Measurements from ENCODE around the gene GALNT2.

GALNT2 gene

DNA sequence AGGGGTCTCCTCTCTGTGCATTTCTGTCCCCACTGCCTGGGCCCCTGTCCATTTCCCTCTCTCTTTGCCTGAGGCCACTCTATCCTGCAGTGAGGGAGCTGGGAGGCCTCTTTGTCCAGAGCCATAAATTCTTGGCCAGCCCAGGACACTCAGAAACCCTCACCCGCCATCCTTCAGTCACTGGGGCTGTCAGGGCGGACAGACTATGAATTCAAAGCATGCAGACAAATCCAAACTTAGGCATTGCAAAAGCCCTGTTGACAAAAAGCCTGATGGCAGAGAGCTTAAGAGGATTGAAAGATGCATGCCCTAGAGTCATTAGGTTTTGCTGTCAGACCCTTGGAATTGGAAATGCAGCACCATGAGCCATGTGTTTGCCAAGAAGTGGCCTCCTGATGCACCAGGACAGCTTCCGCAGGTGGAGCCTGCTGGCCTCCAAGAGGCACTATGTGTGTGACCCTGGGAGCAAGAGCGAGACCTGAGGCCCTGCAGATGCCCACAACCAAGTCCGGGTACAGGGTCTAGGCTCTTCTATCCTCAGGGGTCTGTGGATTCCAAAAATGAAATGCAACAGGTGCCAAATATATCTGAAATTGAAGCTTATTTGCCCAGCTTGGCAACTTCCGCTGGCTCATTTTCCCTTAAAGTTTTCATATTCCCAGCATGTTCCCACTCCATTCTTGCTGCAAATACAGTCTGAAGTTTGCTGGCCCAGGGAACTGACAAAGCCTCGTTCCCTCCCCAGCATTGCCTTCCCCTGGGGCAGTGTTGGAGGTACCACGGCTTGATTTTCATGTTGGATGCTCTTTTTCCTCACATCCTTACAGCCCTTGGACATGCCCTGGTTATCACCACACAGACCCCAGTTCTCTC lies 181.2 kb downstream of the GALNT2 start:
- no peak for DNase-seq

- DNase-seq, result no peak
Observed at GRCh38 chr1:230248889-230249270, 181.8 kb downstream of the GALNT2 start.

DNA sequence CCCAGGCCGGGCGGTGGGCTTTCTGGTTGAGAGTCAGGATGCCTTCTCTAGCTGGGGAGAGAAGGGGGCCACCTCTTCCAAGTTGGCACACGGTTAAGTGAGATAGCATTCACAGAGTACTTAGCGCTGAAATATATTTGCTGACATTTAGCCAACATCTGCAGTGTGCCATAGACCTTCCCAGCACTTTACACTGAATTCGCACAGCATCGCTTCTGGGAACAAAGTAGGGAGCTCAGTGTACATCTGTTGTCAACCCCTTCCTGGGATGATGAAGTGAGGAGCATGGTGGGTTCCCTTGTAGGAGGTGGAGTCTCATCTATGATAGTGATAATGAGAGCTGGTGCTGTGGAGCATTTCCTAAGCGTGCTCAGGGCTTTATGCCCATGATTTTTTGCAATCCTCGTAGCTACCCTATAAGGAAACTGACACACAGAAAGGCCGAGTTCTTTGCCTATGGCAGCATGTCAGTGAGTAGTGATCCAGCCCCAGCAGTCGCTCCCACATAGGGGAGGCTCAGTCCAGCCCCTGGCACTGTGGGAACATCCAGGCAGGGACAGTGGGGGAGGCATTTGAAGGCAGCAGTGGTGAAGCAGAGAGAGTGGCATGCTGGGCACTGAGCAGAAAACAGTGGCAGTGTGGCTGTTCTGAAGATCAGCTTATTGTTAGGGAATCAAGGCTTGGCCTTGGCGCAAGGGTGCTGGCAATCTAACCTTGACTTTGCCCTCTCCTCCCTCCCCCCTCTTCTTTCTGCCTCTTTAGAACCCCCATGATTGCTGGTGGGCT lies 182.8 kb downstream of the GALNT2 start:
- DNase-seq, result no peak

GRCh38 chr1:230250666-230251065 lies 183.6 kb downstream of the GALNT2 start:
- DNase-seq, result no peak

DNA sequence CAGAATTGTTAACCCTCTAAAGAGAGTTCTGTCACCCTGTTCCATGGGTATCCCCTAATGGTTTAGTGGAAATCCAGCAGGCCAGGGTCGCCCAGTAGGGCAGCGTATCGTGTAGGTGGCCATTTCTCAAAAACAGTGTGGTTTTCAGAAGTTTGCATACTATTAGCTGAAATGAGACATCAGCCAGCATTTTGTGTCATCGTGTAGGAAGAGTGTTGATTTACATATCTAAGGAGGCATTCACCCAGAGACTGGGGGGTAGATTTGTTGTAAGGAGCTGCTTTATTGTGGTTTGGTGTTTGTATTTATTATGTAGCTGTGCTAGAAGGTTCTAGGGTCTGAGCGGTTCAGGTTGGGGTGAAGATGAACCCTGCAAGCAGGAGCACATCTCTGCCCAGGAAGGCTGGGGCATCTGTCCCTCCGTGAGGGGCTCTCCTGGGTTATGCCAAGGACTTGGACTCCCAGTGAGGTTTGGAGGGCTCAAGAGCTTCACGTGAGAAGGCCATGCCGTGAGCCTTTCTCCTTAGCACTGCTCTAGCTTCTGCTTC lies 184.7 kb downstream of the GALNT2 start:
- no peak for DNase-seq

DNA sequence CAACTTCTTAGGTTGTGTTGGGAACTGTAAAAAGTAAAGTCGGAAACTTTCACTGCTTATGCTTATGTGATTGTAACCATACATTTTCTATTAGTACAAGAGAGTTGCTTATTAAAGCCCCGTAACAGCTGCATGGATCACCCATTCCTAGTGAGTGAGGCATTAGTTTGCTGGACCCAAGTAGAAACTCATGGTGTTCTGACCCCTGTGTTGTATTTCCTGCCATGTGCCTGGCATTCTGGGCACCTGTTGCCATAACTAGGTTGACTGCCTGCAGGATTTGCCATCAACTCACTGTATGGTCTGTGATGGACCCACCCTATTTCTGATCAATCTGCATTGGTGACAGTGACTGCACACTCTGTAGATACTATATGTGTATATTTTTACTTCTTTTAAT lies 186.1 kb downstream of the GALNT2 start:
- DNase-seq, result no peak

DNA sequence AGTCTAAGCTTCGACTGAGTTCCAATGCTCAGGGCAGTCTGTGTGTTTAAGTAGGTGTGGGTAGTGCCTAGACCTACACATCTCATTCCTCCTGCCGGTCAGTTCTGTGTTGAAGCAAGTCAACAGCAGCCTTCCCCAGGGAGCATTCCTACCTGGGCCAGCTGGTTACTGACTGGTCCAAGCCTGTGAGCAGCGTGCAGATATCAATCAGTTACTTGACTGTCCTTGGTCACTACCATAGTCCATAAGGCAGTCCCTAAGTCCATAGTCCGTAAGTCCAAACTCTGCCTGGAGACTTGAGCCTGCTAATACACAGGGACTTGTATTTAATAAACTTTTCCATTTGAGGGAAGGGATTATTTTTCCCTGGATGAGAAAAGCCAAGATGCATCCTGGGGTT lies 187.2 kb downstream of the GALNT2 start:
- no peak for DNase-seq

- DNase-seq, result no peak
Observed at GRCh38 chr1:230255116-230255515, 188.1 kb downstream of the GALNT2 start.

- no peak for DNase-seq
Observed at GRCh38 chr1:230255991-230256390, 189.0 kb downstream of the GALNT2 start.

- DNase-seq, result no peak
Observed at GRCh38 chr1:230256896-230257295, 189.9 kb downstream of the GALNT2 start.

- DNase-seq, result no peak
Observed at GRCh38 chr1:230259621-230260020, 192.6 kb downstream of the GALNT2 start.

GRCh38 chr1:230260831-230261230 lies 193.8 kb downstream of the GALNT2 start:
- no peak for DNase-seq

- DNase-seq, result no peak
Observed at GRCh38 chr1:230261928-230262650, 195.1 kb downstream of the GALNT2 start.

- no peak for DNase-seq
Observed at GRCh38 chr1:230262867-230263567, 196.0 kb downstream of the GALNT2 start.

DNA sequence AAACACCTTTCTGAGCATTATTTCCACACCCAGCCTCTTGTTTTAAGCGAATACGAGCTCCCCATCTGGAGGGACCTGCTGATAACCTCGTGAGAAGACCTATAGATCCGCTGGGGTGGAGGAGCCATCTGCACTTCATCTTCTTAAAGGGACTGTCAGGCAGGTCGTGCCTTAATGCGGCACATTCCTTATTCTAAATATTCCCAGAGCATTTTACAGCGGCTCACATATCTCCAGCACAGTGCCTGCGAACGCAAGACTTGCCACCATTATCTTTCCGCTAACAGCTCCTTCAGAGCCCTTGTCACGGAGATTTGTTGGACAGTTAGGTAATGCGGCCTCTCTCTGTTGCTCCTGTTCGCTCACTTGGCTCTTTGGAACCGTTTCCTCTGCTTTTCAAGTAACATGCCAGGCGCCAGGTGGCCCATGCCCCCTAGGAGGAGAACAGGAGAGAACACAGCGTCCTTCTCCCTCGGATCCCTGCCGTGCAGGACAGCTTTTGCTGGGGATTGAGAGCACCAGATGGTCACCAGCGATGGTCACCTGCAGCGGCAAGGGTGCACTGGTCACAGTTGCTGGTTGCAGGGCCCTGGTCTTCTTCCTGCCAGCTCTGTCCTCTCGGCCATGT lies 196.6 kb downstream of the GALNT2 start:
- no peak for DNase-seq

GRCh38 chr1:230264342-230264741 lies 197.3 kb downstream of the GALNT2 start:
- DNase-seq, result no peak

GRCh38 chr1:230265200-230266115 lies 198.4 kb downstream of the GALNT2 start:
- no peak for DNase-seq

GRCh38 chr1:230266456-230266855 lies 199.4 kb downstream of the GALNT2 start:
- DNase-seq, result no peak

- DNase-seq, result no peak
Observed at GRCh38 chr1:230267338-230268065, 200.5 kb downstream of the GALNT2 start.

Data from activated CD4-positive, alpha-beta T cell treated with anti-CD3 and anti-CD28 coated beads, Interleukin-2, amount 50 U/mL, for 4 hours (primary cell).